Stimulated activated naive CD8-positive, alpha-beta T cell treated with anti-CD3 and anti-CD28 coated beads, Interleukin-15, Interleukin-2, amounts not matched to agents 100 ng/mL and 50 ng/mL, for 24 hours (primary cell): Measurements from ENCODE around the gene ARHGAP18.

Experiments used
- H3K27ac Mint-ChIP-seq: one replicate; pipeline ENCODE4 v1.8.0; 2021; ENCODE audit warnings: mild to moderate bottlenecking, mixed read lengths
- H3K27me3 Mint-ChIP-seq: one replicate; pipeline ENCODE4 v1.8.0; 2021; ENCODE audit warnings: mixed read lengths
- H3K36me3 Mint-ChIP-seq: one replicate; pipeline ENCODE4 v1.8.0; 2021; ENCODE audit warnings: low read depth, mixed read lengths
- H3K4me1 Mint-ChIP-seq: one replicate; pipeline ENCODE4 v1.8.0; 2021; ENCODE audit warnings: low read depth, mixed read lengths
- H3K4me3 Mint-ChIP-seq: one replicate; pipeline ENCODE4 v1.8.0; 2021; ENCODE audit warnings: mild to moderate bottlenecking, mixed read lengths
- H3K9me3 Mint-ChIP-seq: one replicate; pipeline ENCODE4 v1.8.0; 2021; ENCODE audit warnings: mixed read lengths

Gene ARHGAP18, protein sequence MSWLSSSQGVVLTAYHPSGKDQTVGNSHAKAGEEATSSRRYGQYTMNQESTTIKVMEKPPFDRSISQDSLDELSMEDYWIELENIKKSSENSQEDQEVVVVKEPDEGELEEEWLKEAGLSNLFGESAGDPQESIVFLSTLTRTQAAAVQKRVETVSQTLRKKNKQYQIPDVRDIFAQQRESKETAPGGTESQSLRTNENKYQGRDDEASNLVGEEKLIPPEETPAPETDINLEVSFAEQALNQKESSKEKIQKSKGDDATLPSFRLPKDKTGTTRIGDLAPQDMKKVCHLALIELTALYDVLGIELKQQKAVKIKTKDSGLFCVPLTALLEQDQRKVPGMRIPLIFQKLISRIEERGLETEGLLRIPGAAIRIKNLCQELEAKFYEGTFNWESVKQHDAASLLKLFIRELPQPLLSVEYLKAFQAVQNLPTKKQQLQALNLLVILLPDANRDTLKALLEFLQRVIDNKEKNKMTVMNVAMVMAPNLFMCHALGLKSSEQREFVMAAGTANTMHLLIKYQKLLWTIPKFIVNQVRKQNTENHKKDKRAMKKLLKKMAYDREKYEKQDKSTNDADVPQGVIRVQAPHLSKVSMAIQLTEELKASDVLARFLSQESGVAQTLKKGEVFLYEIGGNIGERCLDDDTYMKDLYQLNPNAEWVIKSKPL

DNA sequence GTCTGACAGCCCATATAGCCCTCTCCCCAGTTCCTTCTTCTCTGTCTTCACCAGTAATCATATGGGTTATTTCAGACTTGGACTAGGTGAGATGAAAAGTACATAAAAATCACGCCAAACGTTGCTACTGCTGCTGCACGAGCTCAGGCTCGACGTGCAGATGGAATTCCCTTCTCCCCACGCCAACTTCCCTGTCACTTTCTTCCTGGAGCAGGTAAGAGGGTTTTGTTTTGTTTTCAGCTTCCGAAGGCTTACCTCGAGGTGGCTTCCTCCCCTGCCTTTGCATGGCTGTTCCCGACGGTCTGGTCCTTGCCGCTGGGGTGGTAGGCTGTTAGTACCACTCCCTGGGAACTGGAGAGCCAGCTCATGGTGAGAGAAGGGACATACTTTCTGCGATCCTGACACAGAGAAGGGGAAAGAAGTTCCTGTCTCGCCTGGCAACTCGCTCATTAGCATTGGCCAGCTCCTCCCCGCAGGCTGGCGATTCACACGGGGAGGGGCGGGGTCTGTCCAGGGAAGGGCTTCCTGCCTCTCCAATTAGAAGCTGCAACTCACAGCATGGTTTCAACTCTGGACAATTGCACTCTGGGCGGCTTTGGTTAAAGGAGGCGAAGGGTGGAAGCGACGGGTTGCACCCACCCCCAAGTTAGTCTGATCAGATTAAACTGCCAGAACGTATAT, at the start of gene ARHGAP18:
TSS of gene ARHGAP18 (minus strand) at position 409 of the 681 bp plus-strand sequence. CDS start at position 368, 41 bp downstream.
- Mint-ChIP-seq H3K27ac (peak within 1 kb of the TSS; percentile 90), H3K4me1 (peaks cover 36% of the 10 kb centered on the region), H3K4me3 (peak within 1 kb of the TSS; percentile 93), H3K27me3 (peaks cover 5% of the 10 kb centered on the region), H3K36me3 (no peaks in the 10 kb centered on the region), H3K9me3 (no peaks in the 10 kb centered on the region)

DNA sequence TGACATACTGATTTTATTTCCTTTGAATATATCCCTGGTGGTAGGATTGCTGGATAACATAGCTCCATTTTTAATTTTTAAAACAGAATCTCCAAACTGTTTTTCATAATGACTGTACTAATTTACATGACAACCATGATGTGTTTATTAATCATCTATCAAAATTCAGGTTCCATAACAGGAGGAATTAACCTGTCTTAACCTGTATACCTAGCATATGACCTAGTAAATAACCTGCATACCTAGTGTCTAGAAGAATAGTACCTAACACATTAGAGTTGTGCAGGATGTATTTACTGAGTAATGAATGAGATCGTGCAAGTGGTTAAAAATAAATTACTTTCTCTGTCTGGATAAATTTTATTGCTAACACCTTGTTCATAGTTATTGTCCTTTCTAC, 45.8 kb upstream of the ARHGAP18 start:
- peaks cover 12% of the 10 kb centered on the region for H3K4me1 Mint-ChIP-seq
- no peaks in the 10 kb centered on the region for H3K27me3 Mint-ChIP-seq
- no peak overlapping the region for H3K4me3 Mint-ChIP-seq
- no peak overlapping the region for H3K27ac Mint-ChIP-seq
- H3K9me3 Mint-ChIP-seq, result no peaks in the 10 kb centered on the region
- H3K36me3 Mint-ChIP-seq, result no peaks in the 10 kb centered on the region

DNA sequence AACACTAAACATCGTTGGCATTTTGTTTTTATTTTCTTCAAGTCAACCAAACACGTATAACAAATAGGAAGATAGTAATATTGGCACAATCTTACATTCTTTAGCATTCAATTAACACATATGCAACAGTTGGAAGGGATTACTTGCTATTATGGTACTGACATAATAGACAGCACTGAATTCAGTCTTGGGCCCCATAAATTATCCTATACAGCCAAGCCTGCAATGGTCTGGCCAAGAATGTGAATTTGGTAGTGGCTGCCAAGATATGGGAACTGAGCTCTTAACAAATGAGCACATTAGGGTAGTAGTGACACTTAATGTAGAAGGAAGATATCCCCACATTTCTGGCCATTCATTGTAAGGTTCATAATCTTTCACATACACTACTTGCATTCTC, 44.8 kb upstream of the ARHGAP18 start:
- H3K36me3 Mint-ChIP-seq, result no peaks in the 10 kb centered on the region
- peaks cover 23% of the 10 kb centered on the region for H3K4me1 Mint-ChIP-seq
- H3K4me3 Mint-ChIP-seq, result no peak overlapping the region
- no peaks in the 10 kb centered on the region for H3K27me3 Mint-ChIP-seq
- H3K9me3 Mint-ChIP-seq, result no peaks in the 10 kb centered on the region
- H3K27ac Mint-ChIP-seq, result no peak overlapping the region

DNA sequence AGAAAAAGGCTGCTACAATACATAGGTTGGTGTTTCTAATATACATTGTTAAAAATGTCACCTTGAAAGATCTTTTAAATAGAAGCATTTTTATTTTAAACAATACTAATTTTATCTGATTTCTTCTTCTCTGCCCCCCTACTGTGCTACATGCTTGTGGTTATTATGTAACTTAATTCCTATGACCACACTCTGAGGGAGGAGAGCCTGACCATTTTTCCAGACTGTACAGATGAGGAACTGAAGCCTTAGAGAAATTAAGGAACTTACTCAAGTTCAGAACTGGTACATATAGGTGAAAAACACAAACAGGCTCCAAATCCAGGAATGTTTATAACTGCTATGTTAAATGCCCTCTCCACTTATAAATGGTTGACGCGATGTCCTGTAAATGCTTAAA, 43.4 kb upstream of the ARHGAP18 start:
- Mint-ChIP-seq H3K4me1 (peaks cover 36% of the 10 kb centered on the region), H3K27me3 (no peaks in the 10 kb centered on the region), H3K36me3 (no peaks in the 10 kb centered on the region), H3K27ac (no peak overlapping the region), H3K9me3 (no peaks in the 10 kb centered on the region), H3K4me3 (no peak overlapping the region)

DNA sequence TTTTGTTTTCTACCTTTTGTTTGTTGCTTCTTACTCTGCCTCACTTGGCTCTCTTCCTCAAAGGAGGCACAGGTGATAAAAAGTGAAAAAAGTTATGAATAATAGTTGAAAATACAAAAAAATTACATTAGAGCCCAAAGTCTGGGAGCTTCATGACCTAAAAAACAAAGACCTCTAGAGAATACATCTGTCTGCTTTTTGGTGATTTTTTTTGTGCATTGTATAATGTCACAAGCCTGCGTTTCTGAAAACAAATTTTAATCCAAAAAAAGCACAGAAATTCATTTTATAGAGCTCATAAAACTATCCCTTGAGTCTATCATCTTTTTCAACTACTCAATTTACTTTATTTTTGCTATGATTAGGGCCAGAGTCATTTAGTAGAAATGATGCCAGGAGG, 41.4 kb upstream of the ARHGAP18 start:
- Mint-ChIP-seq H3K4me1 (peaks cover 55% of the 10 kb centered on the region), H3K36me3 (no peaks in the 10 kb centered on the region), H3K27ac (peak overlapping the region; percentile 59), H3K4me3 (no peak overlapping the region), H3K9me3 (no peaks in the 10 kb centered on the region), H3K27me3 (no peaks in the 10 kb centered on the region)

DNA sequence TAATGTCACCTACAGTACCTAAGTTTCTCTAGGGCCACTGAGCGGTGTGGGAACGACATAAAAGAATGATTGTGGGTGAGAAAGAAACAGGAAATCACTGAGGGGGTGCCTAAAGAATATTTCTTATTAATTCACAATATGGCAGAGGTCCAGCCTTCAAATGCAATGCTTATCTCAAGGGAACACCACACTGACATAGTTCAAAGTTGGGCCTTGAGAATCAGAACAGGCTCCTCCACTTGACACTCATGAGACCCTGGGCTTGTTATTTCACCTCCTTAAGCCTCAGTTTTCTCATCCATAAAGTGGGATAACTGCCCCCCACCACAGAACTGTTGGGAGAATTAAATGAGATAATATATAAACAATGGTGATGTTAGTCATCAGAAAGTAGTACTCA, 40.4 kb upstream of the ARHGAP18 start:
- Mint-ChIP-seq H3K27me3 (no peaks in the 10 kb centered on the region), H3K4me3 (peak overlapping the region; percentile 81), H3K27ac (peak overlapping the region; percentile 98), H3K4me1 (peaks cover 56% of the 10 kb centered on the region), H3K9me3 (no peaks in the 10 kb centered on the region), H3K36me3 (no peaks in the 10 kb centered on the region)

DNA sequence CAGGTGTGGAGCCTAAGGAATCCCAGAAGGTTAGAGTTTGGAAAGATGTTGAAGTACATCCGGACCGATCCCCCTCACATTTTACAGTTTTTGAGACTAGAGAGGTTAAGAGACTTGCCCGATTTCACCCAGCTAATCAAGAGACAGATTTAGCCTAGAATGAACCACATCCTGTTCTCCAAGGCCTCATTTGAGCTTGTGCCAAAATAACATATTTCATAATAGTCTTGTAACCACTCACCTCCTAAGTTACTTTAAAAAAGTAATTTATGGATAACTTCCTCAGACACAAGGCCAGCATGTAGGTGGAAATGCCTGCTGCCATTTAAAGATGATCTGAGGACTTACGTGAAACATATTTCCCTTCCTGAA, 39.8 kb upstream of the ARHGAP18 start:
- Mint-ChIP-seq H3K4me1 (peaks cover 62% of the 10 kb centered on the region), H3K27me3 (no peaks in the 10 kb centered on the region), H3K4me3 (peak overlapping the region; percentile 81), H3K36me3 (no peaks in the 10 kb centered on the region), H3K27ac (peak overlapping the region; percentile 98), H3K9me3 (no peaks in the 10 kb centered on the region)

DNA sequence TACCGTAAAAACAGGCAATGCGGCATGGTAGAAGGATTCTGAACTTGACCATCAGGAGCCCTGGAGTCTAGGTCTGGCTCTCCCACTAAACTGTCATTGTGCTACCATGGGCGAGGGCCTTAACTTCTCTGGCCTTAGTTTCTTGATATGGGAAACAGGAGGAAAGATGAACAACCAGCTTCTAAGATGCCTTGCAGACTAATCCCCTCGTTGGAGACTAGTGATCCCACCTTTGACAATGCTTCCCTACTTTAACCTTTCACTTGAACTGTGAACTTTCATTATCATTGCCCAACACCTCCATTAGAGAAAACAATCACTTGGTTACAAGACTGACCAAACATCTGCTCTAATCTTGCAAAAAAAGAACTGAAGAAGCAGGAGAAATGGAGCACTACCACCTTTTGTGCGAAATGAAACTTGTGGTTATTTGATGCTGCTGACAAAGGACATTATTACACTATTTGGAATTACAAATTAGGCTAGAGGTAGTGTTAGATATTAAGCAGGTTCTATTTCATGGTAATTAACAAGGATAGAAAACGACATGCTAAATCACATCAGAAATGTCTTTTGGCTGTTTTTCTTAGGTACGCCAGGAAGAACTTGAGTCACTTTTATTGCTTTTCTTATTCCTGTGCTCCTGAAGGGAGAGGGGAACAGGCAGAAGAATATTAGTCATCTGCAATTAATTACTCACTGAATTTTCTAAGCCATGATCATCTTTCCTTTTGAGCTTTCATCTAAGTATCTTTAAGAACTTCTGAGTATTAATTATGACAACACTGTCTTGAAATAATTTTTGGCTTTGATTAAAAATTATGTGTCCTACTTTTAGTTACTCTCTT, 39.1 kb upstream of the ARHGAP18 start:
- Mint-ChIP-seq H3K27ac (peak overlapping the region; percentile 98), H3K4me1 (peaks cover 68% of the 10 kb centered on the region), H3K9me3 (no peaks in the 10 kb centered on the region), H3K27me3 (no peaks in the 10 kb centered on the region), H3K36me3 (no peaks in the 10 kb centered on the region), H3K4me3 (peak overlapping the region; percentile 81)

DNA sequence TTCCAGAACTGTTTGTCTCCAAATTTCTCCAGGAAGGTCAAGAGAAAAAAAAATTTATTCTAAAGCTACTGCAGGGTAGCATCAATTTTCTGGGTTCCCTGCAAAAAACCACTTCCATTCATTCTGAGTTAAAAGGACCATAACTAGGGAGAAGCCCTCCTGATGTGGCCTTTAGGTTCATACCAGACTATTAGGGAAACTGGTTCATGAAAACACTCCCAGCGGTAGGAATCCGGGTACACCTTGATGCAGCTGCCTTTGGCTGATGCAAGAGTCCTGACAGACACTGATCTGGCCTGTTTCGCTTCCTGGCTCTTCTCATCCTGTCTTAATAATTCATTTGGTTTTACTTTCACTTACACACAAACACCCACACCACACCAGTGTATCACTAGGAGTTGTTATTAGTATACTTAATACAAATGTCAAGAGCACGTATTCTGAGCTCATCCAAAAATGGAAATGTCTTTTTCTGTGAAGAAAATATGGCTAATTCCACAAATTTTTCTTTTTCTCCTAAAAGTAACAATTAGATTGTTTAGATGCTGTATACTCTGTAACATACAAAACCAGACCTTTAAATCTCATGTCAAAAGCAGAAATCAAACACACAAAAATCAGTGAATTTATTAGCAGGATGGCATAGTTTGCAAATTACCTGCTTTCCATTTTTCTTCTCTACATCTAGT, 38.4 kb upstream of the ARHGAP18 start:
- H3K27me3 Mint-ChIP-seq, result no peaks in the 10 kb centered on the region
- peak overlapping the region; percentile 81 for H3K4me3 Mint-ChIP-seq
- no peaks in the 10 kb centered on the region for H3K9me3 Mint-ChIP-seq
- H3K27ac Mint-ChIP-seq, result peak overlapping the region; percentile 98
- no peaks in the 10 kb centered on the region for H3K36me3 Mint-ChIP-seq
- peaks cover 75% of the 10 kb centered on the region for H3K4me1 Mint-ChIP-seq

DNA sequence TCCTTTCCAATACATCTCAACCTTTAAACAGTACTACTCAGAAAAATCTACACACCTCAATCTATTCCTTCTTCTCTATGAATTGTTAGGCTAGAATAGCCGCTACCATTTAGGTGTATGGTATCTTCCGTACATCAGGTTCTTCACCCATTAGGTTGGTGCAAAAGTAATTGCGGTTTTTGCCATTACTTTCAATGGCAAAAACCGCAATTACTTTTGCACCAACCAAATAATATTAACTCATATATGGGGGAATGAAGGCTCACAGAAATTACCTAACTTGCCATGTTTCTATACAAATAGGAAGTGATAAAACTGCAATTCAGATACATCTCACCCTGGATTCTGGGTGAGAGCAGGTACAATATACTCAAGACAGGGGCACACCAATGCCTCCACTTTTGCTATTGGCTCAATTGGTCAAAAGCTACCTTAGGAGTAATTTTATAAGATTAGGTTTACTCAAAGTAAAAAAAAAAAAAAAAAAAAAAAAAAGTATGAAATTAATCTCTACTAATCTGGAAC, 37.7 kb upstream of the ARHGAP18 start:
- peak overlapping the region; percentile 98 for H3K27ac Mint-ChIP-seq
- H3K36me3 Mint-ChIP-seq, result no peaks in the 10 kb centered on the region
- no peaks in the 10 kb centered on the region for H3K27me3 Mint-ChIP-seq
- no peaks in the 10 kb centered on the region for H3K9me3 Mint-ChIP-seq
- peak overlapping the region; percentile 81 for H3K4me3 Mint-ChIP-seq
- peaks cover 79% of the 10 kb centered on the region for H3K4me1 Mint-ChIP-seq

DNA sequence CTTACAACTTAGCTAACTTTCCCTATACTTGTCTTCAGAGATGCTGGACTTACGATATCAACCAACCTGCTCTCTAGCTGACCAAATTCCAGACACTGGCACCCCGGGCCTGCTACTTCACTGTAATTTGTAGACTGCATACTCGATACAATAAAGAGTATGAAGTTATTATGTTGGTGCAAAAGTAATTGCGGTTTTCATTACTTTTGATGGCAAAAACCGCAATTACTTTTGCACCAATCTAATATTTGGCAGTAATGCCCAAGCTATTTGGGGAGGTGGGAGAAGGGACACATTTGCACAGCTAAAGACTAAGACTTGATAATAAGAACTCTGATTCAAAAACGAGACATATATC, 34.9 kb upstream of the ARHGAP18 start:
- Mint-ChIP-seq H3K4me3 (no peak overlapping the region), H3K27me3 (no peaks in the 10 kb centered on the region), H3K4me1 (peaks cover 58% of the 10 kb centered on the region), H3K36me3 (no peaks in the 10 kb centered on the region), H3K27ac (no peak overlapping the region), H3K9me3 (no peaks in the 10 kb centered on the region)

DNA sequence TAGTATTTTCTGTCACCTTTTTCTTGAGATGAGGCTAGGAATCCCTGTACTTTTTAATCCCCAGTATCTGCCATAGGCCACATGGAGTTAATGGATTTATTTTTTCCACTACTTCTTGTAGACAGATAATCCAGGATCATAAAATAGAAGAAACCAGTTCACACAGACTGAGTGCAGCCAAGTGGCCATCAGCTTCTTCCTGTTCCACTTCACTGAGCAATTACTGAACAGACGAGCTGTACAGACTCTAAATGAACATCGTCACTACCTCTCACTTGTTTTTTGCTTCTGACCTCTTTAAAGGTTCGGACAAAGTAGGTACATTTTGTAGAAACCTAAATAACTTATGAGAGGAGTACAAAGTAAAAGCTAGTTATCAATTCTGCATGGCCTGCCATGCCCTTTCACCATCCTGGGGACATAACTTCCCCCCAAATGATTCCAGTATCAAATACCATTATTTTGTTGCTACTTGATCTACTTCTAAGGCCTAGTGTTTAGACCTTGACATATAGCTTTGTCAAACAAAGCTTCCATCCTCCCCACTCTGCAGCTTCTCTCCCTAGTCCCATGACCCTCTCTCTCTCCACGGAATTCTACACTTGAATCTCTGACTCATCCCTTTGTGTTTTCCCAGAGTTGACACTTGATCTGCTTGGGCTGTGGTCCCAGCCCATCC, 34.4 kb upstream of the ARHGAP18 start:
- Mint-ChIP-seq H3K9me3 (no peaks in the 10 kb centered on the region), H3K36me3 (no peaks in the 10 kb centered on the region), H3K27me3 (no peaks in the 10 kb centered on the region), H3K27ac (no peak overlapping the region), H3K4me3 (no peak overlapping the region), H3K4me1 (peaks cover 53% of the 10 kb centered on the region)

DNA sequence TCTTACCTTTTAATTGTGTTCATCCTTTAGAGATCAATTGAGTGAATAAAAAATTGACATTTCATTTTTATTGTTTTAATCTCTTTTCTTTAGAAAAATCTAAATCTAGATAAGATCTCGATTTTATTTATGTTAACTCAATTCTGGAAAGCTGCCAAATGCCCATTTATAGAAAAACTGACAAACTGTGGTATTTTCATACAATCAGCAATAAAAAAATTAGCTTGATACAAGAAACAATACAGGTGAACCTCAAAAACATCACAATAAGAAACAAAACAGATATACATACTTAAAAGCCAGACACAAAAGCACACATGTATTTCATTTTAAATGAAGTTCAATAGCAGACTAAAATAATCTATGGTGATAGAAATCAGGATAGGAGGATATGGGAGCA, 30.0 kb upstream of the ARHGAP18 start:
- H3K4me3 Mint-ChIP-seq, result no peak overlapping the region
- no peaks in the 10 kb centered on the region for H3K27me3 Mint-ChIP-seq
- H3K36me3 Mint-ChIP-seq, result no peaks in the 10 kb centered on the region
- H3K4me1 Mint-ChIP-seq, result peaks cover 27% of the 10 kb centered on the region
- no peaks in the 10 kb centered on the region for H3K9me3 Mint-ChIP-seq
- H3K27ac Mint-ChIP-seq, result no peak overlapping the region
